Measurements from ENCODE around the gene PPM1D. TPM values are rescaled to one million over a fixed set of nuclear protein-coding genes. Genes with fewer than 3 reads are reported as not detected.

PPM1D gene
- total RNA-seq, 6 experiments from 2014 or later = 4.9 to 5.6 (median 5.4) TPM

DNA sequence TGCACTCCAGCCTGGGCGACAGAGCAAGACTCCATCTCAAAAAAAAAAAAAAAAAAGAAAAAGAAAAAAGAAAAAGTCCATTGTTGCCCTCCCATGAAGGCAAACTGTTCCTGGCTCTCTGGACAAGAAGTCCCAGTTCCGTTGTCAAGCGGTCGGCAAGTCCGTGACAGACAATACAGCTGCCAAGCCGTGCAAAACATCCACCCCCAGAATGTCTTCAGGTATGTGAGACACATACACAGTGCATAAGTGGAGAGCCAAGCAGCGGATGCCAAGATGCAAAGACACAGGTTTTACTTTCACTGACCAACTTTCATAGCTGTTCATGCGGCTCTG is 40.4 kb upstream of the PPM1D start:
- no peak for ATAC-seq

DNA sequence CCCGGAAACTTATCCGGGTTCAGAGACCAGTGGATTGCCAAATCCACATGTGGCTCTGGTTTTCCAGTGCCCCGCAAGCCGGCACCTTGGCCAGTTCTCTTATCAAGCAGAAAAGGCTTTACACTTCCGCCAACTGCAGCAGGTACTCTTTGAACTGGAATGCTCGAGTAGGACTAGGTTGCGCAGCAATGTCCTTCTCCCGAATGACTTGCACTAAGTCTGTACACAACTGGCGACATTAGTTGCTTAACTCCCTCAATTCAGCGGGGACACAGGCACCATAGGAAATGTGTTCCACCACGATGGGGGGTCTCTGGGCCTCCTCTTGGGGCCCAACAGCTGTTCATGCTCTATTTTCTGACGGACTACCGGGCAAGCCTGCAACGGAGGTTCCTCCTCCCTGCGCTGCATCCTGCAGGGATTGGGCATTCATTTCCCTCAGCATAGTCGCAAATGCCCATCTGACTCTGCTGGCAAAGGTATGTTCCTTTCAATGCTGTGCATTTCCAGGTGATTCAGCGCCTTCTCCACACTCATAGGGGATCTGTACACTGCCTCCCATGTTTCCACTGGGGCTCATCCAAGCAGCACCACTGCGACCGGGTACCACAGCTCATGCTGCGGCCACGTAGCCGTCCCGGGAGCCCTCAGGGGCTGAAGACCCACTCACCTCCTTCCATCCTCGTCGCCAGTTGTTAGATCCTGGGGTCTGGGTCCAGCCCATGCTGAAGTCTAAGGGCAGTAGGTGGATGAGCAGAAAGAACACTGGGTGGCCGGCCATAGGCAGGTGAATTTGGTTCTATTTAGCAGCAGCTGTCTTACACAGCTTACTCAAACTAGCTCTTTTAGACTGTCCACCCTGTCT is 39.8 kb upstream of the PPM1D start:
- intact Hi-C loops (cut with DNase I) = no loop called here
- peak overlapping the region in 2 of 3 donors; percentile 22 to 81 for H3K27ac ChIP-seq
- 51% methylated on average over 11 of the region's 26 CpGs for WGBS (ENCODE audit: insufficient coverage, low coverage, low lambda C conversion rate, missing lambda C conversion rate)

More for the DNA sequence above, 40.4 kb upstream of the PPM1D start:
- no peaks in the 10 kb centered on the region for H3K27me3 ChIP-seq
- intact Hi-C loops (cut with DNase I) = no loop called here
- peak overlapping the region in 2 of 3 donors; percentile 28 to 51 for H3K4me3 ChIP-seq
- peaks cover 0 to 10% (median 4%) of the 10 kb centered on the region in 4 donors for H3K4me1 ChIP-seq
- H3K9me3 ChIP-seq = no peaks in the 10 kb centered on the region
- peak overlapping the region in 1 of 3 donors; percentile 81 for H3K27ac ChIP-seq
- WGBS (ENCODE audit: insufficient coverage, low coverage, low lambda C conversion rate, missing lambda C conversion rate) = 36% methylated on average over 5 of the region's 8 CpGs
- TF ChIP-seq, protein P1, sequence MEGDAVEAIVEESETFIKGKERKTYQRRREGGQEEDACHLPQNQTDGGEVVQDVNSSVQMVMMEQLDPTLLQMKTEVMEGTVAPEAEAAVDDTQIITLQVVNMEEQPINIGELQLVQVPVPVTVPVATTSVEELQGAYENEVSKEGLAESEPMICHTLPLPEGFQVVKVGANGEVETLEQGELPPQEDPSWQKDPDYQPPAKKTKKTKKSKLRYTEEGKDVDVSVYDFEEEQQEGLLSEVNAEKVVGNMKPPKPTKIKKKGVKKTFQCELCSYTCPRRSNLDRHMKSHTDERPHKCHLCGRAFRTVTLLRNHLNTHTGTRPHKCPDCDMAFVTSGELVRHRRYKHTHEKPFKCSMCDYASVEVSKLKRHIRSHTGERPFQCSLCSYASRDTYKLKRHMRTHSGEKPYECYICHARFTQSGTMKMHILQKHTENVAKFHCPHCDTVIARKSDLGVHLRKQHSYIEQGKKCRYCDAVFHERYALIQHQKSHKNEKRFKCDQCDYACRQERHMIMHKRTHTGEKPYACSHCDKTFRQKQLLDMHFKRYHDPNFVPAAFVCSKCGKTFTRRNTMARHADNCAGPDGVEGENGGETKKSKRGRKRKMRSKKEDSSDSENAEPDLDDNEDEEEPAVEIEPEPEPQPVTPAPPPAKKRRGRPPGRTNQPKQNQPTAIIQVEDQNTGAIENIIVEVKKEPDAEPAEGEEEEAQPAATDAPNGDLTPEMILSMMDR (IDR thresholded peaks at IDR 0.05) = no peak
- no peaks in the 10 kb centered on the region for H3K36me3 ChIP-seq
- no peak for DNase-seq

DNA sequence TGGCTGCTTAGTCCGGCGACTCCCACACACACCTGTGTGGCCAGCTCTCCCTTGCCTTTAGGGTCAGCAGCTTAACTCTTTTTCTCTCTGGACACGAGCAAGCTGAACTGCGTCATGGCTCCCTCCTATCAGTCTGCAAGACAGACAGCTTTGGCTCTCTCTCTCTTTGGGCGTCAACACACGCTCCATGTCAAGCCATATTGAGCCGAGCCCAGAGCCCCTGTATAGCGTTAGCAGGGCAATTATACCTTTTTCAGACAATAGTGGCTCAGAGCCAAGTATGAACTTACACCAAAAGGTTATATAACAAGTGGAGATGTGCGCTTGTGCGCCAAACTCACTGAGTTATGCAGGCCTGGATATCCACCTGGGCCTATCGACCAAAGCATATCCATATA is 39.1 kb upstream of the PPM1D start:
- H3K4me3 ChIP-seq = peak overlapping the region in 1 of 3 donors; percentile 51
- DNase-seq (no peak), ATAC-seq (no peak)
- intact Hi-C loops (cut with DNase I) = no loop called here
- no peaks in the 10 kb centered on the region for H3K27me3 ChIP-seq
- peaks cover 0 to 10% (median 4%) of the 10 kb centered on the region in 4 donors for H3K4me1 ChIP-seq
- TF ChIP-seq, protein P1 (IDR thresholded peaks at IDR 0.05) = no peak
- no peak for TF ChIP-seq POLR2A (IDR thresholded peaks at IDR 0.05)
- 93% methylated on average over 10 of the region's 11 CpGs for WGBS (ENCODE audit: insufficient coverage, low coverage, low lambda C conversion rate, missing lambda C conversion rate)
- H3K27ac ChIP-seq = peak overlapping the region in 1 of 3 donors; percentile 81
- no peaks in the 10 kb centered on the region for H3K36me3 ChIP-seq
- no peaks in the 10 kb centered on the region for H3K9me3 ChIP-seq

More for the DNA sequence above, 39.8 kb upstream of the PPM1D start:
- TF ChIP-seq, protein P1 (IDR thresholded peaks at IDR 0.05) = no peak
- no peak for TF ChIP-seq POLR2A (IDR thresholded peaks at IDR 0.05)
- Histone ChIP-seq H3K27me3 (no peaks in the 10 kb centered on the region), H3K9me3 (no peaks in the 10 kb centered on the region), H3K4me1 (peaks cover 0 to 10% (median 4%) of the 10 kb centered on the region in 4 donors), H3K36me3 (no peaks in the 10 kb centered on the region), H3K4me3 (peak overlapping the region in 2 of 3 donors; percentile 28 to 51)
- peak; percentile 82 to 88 (median 86) for ATAC-seq
- DNase-seq = peak; percentile 49 to 80 (median 75)

DNA sequence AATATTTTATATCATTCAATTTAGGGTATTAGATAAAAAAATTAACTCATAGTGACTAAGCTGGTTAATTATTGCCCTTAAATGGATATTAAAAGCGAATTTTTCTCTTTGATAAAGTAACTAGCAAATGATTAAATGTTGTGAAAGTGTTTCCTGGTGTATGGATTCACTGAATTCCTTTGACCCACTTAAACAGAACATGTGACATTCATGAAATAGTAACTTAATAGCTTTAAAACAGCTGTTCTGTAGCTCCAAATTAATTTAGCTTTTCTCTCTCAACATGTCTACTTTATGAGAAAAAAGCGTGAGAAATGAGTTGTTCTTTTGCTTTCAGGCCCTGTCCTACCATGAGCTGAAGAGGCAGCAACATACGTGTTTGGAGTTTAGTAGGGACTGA is 37.6 kb upstream of the PPM1D start:
- Histone ChIP-seq H3K4me1 (peaks cover 0 to 10% (median 4%) of the 10 kb centered on the region in 4 donors), H3K27ac (peak overlapping the region in 2 of 3 donors; percentile 14 to 42), H3K9me3 (no peaks in the 10 kb centered on the region), H3K27me3 (no peaks in the 10 kb centered on the region), H3K36me3 (no peaks in the 10 kb centered on the region), H3K4me3 (no peak overlapping the region)
- intact Hi-C loops (cut with DNase I) = no loop called here
- DNase-seq (no peak), ATAC-seq (peak in 3 of 4 donors; percentile 7 to 36 (median 31))
- 28% methylated on average over 3 of the region's 3 CpGs for WGBS (ENCODE audit: insufficient coverage, low coverage, low lambda C conversion rate, missing lambda C conversion rate)
- TF ChIP-seq, protein P1 (IDR thresholded peaks at IDR 0.05) = no peak
- no peak for TF ChIP-seq POLR2A (IDR thresholded peaks at IDR 0.05)
